ENCODE measurements around the gene RAB44.

- no peak for TF ChIP-seq EZH2 (IDR thresholded peaks at IDR 0.05; ENCODE audit: borderline replicate concordance)
- no peak for TF ChIP-seq CTCF (IDR thresholded peaks at IDR 0.05; ENCODE audit: poor library complexity)
These were observed 2.6 kb downstream of the RAB44 start for GRCh38 chr6:36700071-36700812.

All from hepatocyte (in vitro differentiated cells).